DND-41 (cell line): ENCODE data around the gene TMEM115.

Experiments
- ATAC-seq: fragments of 200-7000 bp; cut with Tn5 transposase; 3 replicates; pipeline ENCODE4 v1.9.1; 2021; ENCODE audit warnings: low read depth; ENCODE audit not compliant: insufficient read depth
- DNase-seq: peaks from one replicate; pipeline ENCODE4 v3.0.0-alpha.2; 2020
- H2AFZ ChIP-seq: 2 replicates; pipeline ENCODE4 v1.6.0; 2012; ENCODE audit warnings: low read depth, low read length
- H3K27ac ChIP-seq: 2 replicates; pipeline ENCODE4 v1.5.1; 2012; ENCODE audit warnings: low read length, inconsistent platforms
- H3K27me3 ChIP-seq: fragments of 200-600 bp; sonication (generic); 2 replicates; pipeline ENCODE4 v1.6.0; 2012; ENCODE audit warnings: low read length, mild to moderate bottlenecking, inconsistent platforms; ENCODE audit not compliant: insufficient read depth, poor library complexity
- H3K36me3 ChIP-seq: 2 replicates; pipeline ENCODE4 v1.5.1; 2012; ENCODE audit warnings: low read length, inconsistent platforms; ENCODE audit not compliant: insufficient read depth
- H3K4me1 ChIP-seq: 2 replicates; pipeline ENCODE4 v1.5.1; 2012; ENCODE audit warnings: mild to moderate bottlenecking, low read length; ENCODE audit not compliant: insufficient read depth
- H3K4me2 ChIP-seq: 2 replicates; pipeline ENCODE4 v1.6.0; 2012; ENCODE audit warnings: mild to moderate bottlenecking, moderate library complexity, low read length, inconsistent platforms; ENCODE audit not compliant: insufficient read depth
- H3K4me3 ChIP-seq, 2 experiments: fragments of 200-600 bp in 1 of 2; shearing (Covaris generic) in 1 of 2; 2 replicates each; pipeline ENCODE4 v1.5.1; 2012 to 2016; ENCODE audit warnings: inconsistent platforms in 2 of 2, low read length in 2 of 2, mild to moderate bottlenecking in 2 of 2, low read depth in 1 of 2, moderate library complexity in 1 of 2
- H3K79me2 ChIP-seq: 2 replicates; pipeline ENCODE4 v1.6.0; 2012; ENCODE audit warnings: low read length, inconsistent platforms; ENCODE audit not compliant: insufficient read depth
- H3K9ac ChIP-seq: 2 replicates; pipeline ENCODE4 v1.6.0; 2012; ENCODE audit warnings: low read depth, mild to moderate bottlenecking, inconsistent platforms, low read length, moderate library complexity
- H3K9me3 ChIP-seq: 2 replicates; pipeline ENCODE4 v1.5.1; 2012; ENCODE audit warnings: low read length, moderate library complexity, mild to moderate bottlenecking, inconsistent platforms; ENCODE audit not compliant: insufficient read depth, severe bottlenecking
- H4K20me1 ChIP-seq: 2 replicates; pipeline ENCODE4 v1.6.0; 2012; ENCODE audit warnings: low read length; ENCODE audit not compliant: insufficient read depth
- CTCF ChIP-seq: IDR thresholded peaks from 2 replicates; pipeline ENCODE4 v1.5.1; 2012; ENCODE audit warnings: borderline replicate concordance, low read length, moderate library complexity, mild to moderate bottlenecking; ENCODE audit not compliant: poor library complexity, severe bottlenecking; ENCODE audit errors: extremely low read depth
- EZH2 ChIP-seq: IDR thresholded peaks from 3 replicates; pipeline ENCODE4 v1.6.1; 2012; ENCODE audit warnings: borderline replicate concordance, low read depth, mild to moderate bottlenecking, moderate library complexity, low read length, inconsistent platforms; ENCODE audit not compliant: severe bottlenecking

TMEM115 gene

GRCh38 chr3:50382722-50383121 is 23.4 kb upstream of the TMEM115 start:
- H3K36me3 ChIP-seq: no peaks in the 10 kb centered on the region
- no peak overlapping the region for H2AFZ ChIP-seq
- DNase-seq (no peak), ATAC-seq (no peak)
- peaks cover 9% of the 10 kb centered on the region; the same call in 1 of the 2 replicates for H4K20me1 ChIP-seq
- no peaks in the 10 kb centered on the region for H3K27me3 ChIP-seq
- no peak overlapping the region for H3K4me3 ChIP-seq
- no peaks in the 10 kb centered on the region for H3K9me3 ChIP-seq
- no peak overlapping the region for H3K9ac ChIP-seq
- no peak overlapping the region for H3K4me2 ChIP-seq
- TF ChIP-seq EZH2 (no peak), CTCF (no peak)
- H3K4me1 ChIP-seq: no peaks in the 10 kb centered on the region
- no peak overlapping the region for H3K27ac ChIP-seq
- H3K79me2 ChIP-seq: no peaks in the 10 kb centered on the region

- H3K27me3 ChIP-seq: no peaks in the 10 kb centered on the region
- H3K27ac ChIP-seq: no peak overlapping the region
- no peak overlapping the region for H3K4me3 ChIP-seq
- no peaks in the 10 kb centered on the region for H3K36me3 ChIP-seq
- H2AFZ ChIP-seq: no peak overlapping the region
- no peaks in the 10 kb centered on the region for H3K9me3 ChIP-seq
- H4K20me1 ChIP-seq: peaks cover 7% of the 10 kb centered on the region; the same call in 1 of the 2 replicates
- no peaks in the 10 kb centered on the region for H3K4me1 ChIP-seq
- DNase-seq: no peak
- no peak for TF ChIP-seq EZH2
- TF ChIP-seq CTCF: no peak
- no peaks in the 10 kb centered on the region for H3K79me2 ChIP-seq
- H3K4me2 ChIP-seq: no peak overlapping the region
- ATAC-seq: no peak
- H3K9ac ChIP-seq: no peak overlapping the region
Measured at GRCh38 chr3:50381383-50381782, 22.1 kb upstream of the TMEM115 start.

GRCh38 chr3:50380405-50381085 is 21.2 kb upstream of the TMEM115 start:
- no peaks in the 10 kb centered on the region for H3K79me2 ChIP-seq
- no peaks in the 10 kb centered on the region for H3K27me3 ChIP-seq
- no peak overlapping the region for H3K4me2 ChIP-seq
- H2AFZ ChIP-seq: no peak overlapping the region
- peaks cover 7% of the 10 kb centered on the region; the same call in 1 of the 2 replicates for H4K20me1 ChIP-seq
- ATAC-seq (no peak), DNase-seq (no peak)
- H3K9ac ChIP-seq: no peak overlapping the region
- no peak overlapping the region for H3K4me3 ChIP-seq
- H3K9me3 ChIP-seq: no peaks in the 10 kb centered on the region
- no peak for TF ChIP-seq CTCF
- TF ChIP-seq EZH2: no peak
- no peak overlapping the region for H3K27ac ChIP-seq
- no peaks in the 10 kb centered on the region for H3K4me1 ChIP-seq
- H3K36me3 ChIP-seq: no peaks in the 10 kb centered on the region

- H3K4me1 ChIP-seq: no peaks in the 10 kb centered on the region
- ATAC-seq (no peak), DNase-seq (no peak)
- H2AFZ ChIP-seq: no peak overlapping the region
- H3K4me3 ChIP-seq: no peak overlapping the region
- no peaks in the 10 kb centered on the region for H3K9me3 ChIP-seq
- no peak overlapping the region for H3K9ac ChIP-seq
- no peak for TF ChIP-seq CTCF
- no peak for TF ChIP-seq EZH2
- no peaks in the 10 kb centered on the region for H3K36me3 ChIP-seq
- peaks cover 2% of the 10 kb centered on the region; the same call in 1 of the 2 replicates for H4K20me1 ChIP-seq
- H3K79me2 ChIP-seq: no peaks in the 10 kb centered on the region
- no peaks in the 10 kb centered on the region for H3K27me3 ChIP-seq
- H3K4me2 ChIP-seq: no peak overlapping the region
- H3K27ac ChIP-seq: no peak overlapping the region
Measured at GRCh38 chr3:50378757-50379156, 19.4 kb upstream of the TMEM115 start.
